ENCODE measurements around the gene VSIG1.

The VSIG1 gene

DNA sequence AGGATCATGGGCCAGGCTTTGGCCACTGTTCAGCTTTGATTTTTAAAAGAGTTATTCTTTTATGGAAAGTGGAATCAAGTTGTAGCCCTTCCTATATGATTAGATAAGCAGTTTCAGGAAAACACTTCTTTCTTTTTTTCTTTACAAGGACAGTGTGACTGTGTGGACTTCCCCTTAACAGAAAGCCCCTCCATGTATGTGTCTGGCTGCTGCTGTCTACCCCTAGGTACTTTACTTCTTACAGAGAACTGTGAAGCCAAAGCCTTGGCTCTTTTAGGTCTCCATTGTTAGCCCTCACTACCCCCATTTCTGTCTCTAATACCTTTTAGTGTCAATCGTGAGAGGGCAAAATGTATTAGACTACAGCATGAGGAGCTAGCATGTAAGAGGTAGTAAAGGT, 19.1 kb downstream of the VSIG1 start:
- in situ Hi-C loops (cut with MboI; ENCODE audit: low sequenced_read_pairs) = no loop called here

DNA sequence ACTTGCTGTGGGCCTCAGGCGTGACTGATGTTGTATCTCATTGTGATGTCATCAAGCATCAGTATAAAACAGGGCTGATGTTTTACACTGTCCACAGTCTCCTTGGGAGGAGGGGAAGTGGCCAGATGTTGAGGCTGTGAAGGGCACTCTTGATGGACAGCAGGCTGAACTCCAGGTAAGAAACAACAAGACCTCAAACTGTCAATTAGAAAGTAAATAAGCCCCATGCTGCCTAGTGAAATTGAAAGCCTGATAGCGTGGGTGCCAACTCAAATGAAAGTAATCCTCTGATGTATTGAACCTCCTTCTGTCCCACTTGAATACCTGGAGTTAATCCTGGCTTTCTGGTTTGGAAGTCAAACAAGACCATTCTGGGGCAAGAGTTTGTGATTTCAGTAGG, 19.7 kb downstream of the VSIG1 start:
- in situ Hi-C loops (cut with MboI; ENCODE audit: low sequenced_read_pairs) = no loop called here

DNA sequence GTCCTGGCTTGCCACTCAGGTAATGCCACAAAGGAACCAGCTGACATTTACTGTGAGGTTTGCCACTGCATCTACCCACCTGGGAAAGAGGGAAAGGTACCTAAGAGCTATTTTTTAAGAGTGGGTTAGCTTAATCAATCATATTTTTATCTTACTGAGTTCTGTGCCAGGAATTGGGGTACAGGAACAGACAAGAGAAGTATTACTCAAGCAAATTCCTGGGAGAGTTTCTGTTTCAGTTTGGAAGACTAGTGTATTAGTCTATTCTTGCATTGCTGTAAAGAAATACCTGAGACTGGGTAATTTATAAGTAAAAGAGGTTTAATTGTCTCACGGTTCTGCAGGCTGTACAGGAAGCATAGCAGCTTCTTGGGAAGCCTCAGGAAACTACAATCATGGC, 23.3 kb downstream of the VSIG1 start:
- in situ Hi-C loops (cut with MboI; ENCODE audit: low sequenced_read_pairs) = no loop called here

DNA sequence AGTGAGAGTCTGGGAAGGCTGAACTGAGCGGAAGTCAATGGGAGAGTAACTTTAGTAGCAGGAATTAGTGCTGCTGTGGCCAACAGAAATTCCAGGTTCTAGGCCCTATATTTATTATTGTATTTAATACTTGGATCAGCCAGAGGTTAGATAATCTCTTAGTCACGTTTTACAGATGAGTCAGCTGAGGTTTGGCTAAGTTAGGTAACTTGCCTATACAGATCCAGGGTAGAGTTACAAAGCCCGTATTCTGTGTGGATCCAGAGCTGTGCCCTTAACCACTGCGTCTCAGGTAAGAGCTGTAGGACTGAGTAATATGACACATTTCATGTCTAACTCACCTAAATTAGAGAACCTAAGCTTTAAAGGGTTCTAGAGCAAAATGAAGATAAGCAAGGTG, 26.0 kb downstream of the VSIG1 start:
- in situ Hi-C loops (cut with MboI; ENCODE audit: low sequenced_read_pairs) = no loop called here

- in situ Hi-C loops (cut with MboI; ENCODE audit: low sequenced_read_pairs) = no loop called here
Observed at GRCh38 chrX:108071578-108071977, 26.7 kb downstream of the VSIG1 start.

- in situ Hi-C loops (cut with MboI; ENCODE audit: low sequenced_read_pairs) = no loop called here
Observed at GRCh38 chrX:108072746-108073145, 27.9 kb downstream of the VSIG1 start.

GRCh38 chrX:108081110-108081509, 36.2 kb downstream of the VSIG1 start:
- in situ Hi-C loops (cut with MboI; ENCODE audit: low sequenced_read_pairs) = no loop called here

- in situ Hi-C loops (cut with MboI; ENCODE audit: low sequenced_read_pairs) = no loop called here
Observed at GRCh38 chrX:108087792-108088191, 42.9 kb downstream of the VSIG1 start.

- in situ Hi-C loops (cut with MboI; ENCODE audit: low sequenced_read_pairs) = no loop called here
Observed at GRCh38 chrX:108088511-108088910, 43.6 kb downstream of the VSIG1 start.

DNA sequence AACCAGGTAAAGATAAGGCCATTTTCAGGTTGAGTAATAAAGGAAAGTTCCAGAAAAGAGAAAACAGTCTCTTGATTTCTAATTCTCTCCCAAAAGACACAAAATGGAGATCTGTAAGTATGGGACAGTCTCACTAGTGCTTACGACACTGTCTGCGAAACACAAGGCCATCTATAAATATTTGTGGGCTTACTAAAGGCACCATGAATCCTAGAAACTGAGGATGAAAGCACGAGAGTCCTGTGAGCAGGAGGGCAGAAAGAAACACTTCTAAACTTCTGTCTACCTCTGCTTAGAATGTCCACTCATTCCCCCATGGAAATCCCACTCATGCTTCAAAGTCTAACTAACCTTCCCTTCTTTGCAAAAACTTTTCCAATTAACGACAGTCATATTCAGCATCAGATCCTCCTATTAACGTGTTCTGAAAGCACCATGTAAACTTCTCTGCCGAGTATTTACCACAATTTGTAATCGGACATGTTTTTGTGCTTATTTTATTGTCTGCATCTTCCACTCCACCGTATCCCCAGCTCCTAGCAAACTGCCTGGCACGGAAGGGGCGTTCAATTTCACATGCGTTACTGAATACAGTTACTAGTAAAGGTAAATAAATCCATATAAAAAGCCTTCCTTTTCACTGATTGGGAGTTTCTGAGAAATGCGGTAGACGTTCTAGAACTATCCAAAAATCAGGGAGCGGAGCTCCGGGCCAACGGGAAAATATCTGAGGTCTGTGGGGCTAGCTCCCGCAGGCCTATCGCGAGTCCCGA, 45.8 kb downstream of the VSIG1 start:
- in situ Hi-C loops (cut with MboI; ENCODE audit: low sequenced_read_pairs) = no loop called here

DNA sequence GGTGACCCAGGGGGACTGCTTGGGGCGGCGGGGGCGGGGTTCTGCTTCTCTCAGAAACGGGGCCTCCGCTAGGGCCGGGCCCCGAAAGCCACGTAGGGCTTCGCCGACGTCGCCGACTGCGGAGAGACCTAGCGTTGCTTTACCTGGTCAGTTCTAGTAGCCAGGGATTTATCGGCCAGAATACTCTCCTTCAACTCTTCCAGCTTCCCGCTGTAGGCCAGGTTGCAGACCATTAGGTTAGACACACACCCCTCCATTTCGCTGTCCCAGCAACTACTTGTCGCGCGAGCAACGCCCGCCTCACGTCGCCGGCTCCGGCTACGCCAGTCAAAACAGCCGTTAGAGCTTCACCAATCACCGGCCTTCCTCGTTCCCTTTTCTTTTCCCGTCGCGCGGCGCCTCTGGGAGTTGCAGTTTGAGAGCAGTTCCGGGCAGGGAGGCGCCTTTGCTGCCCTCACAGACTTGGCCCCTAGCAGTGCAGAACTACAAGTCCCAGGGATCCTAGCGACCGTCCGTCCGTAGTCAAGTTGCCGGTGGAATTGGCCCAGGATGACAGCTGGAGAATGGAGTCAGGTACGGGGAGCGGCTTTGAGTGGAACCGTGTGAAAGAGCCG, 46.5 kb downstream of the VSIG1 start, which contains the start of the genes ATG4A and PSMD10:
TSS of gene ATG4A (plus strand) at position 515 of the 614 bp plus-strand sequence. CDS start at position 564, 49 bp downstream.
TSS of gene PSMD10 (minus strand) at position 279 of the 614 bp plus-strand sequence. CDS start at position 257, 22 bp downstream.
- in situ Hi-C loops (cut with MboI; ENCODE audit: low sequenced_read_pairs) = no loop called here

DNA sequence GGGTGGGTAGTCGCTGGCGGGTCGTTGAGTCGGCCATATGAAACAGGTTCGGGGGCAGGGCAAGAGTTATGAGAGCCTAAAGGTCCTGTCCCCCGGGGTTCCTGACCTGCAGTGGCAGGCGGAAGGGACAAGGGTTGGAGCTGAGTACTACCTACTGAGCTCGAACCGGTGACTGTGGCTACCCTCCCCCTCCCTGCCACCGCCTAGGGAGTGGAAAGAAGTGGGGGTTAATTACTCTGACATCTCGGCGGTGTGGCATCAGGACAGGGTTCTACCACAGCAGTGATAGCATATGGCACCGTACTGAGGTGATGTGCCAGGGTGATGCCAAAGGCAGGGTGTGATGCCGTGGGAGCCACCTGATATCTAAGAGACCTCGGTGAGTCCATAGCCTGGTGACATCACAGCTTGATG, 47.0 kb downstream of the VSIG1 start:
- in situ Hi-C loops (cut with MboI; ENCODE audit: low sequenced_read_pairs) = no loop called here

DNA sequence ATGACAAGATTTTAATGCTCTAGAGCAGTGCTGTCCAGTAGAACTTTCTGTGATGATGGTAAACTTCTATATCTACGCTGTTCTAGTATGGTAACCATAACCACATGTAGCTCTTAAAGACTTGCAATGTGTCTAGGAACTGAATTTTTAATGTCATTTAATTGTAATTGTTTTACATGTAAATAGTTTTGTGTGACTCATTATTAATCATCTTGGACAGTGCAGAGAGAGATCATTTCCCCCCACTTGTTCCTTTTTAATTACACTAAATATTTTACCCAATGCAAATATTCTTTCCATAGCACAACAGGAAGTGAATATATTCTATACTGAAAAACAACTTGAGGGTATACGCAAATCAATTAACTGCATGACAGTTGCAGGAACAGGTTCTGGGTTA, 52.5 kb downstream of the VSIG1 start:
- in situ Hi-C loops (cut with MboI; ENCODE audit: low sequenced_read_pairs) = no loop called here

DNA sequence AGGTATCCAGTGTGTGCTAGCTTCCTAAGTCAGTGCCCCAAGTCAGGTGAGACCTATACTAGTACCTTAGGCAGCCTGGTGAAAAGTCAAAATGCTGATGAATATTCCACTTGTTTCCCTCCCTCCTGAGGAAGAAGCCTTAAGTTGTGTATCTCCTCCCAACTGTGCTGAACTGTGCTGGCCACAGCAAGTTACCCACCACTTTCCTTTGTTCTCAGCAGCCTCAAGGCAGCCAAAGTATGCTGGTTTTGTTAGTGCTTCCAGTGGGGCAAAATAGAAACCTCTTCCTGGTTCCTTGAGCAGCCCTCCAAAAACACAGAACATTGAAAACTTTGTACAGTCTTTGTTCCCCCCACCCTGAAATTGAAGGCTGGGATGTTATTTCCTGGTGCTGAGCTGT, 60.6 kb downstream of the VSIG1 start:
- in situ Hi-C loops (cut with MboI; ENCODE audit: low sequenced_read_pairs) = no loop called here

- in situ Hi-C loops (cut with MboI; ENCODE audit: low sequenced_read_pairs) = no loop called here
Observed at GRCh38 chrX:108114541-108114940, 69.7 kb downstream of the VSIG1 start.

DNA sequence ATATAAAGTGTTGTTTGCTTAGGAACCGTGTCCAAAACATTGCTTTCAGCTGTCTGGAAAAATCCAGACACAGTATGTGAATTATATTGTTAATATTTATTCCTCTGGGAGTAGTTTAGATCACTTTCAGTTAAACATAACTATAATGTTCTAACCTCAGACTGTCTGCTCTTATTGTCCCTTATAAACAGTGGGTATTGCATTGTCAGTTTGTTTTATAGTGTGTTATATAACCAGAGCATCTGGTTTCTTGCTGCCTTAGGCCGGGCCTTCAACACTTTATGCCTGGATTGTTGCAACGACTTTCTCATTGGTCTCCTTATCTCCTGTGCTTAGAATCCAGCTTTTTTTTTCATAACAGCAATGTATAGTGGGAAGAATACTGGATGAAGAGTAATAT, 73.1 kb downstream of the VSIG1 start:
- in situ Hi-C loops (cut with MboI; ENCODE audit: low sequenced_read_pairs) = no loop called here

DNA sequence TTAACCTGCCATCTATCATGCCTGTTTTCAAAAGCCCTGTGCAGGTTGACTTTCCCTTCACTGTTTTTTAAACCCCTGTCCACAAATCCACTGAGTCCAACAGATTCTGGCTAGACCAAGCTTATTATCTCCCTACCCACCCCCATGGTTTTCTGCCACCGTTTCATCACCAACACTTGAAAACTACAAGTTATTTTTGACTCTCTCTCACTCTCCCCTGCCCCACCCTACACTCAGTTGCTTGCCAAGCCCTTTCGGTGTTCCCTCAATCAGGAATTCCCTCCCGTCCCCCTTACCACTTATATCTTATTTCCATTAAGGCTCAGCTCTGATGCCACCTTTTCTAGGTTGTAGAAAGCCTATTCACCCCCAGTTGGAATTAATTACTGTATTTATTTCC, 76.4 kb downstream of the VSIG1 start:
- in situ Hi-C loops (cut with MboI; ENCODE audit: low sequenced_read_pairs) = no loop called here

- in situ Hi-C loops (cut with MboI; ENCODE audit: low sequenced_read_pairs) = no loop called here
Observed at GRCh38 chrX:108122748-108123147, 77.9 kb downstream of the VSIG1 start.

GRCh38 chrX:108123591-108124366, 78.9 kb downstream of the VSIG1 start:
- in situ Hi-C loops (cut with MboI; ENCODE audit: low sequenced_read_pairs) = no loop called here

- in situ Hi-C loops (cut with MboI; ENCODE audit: low sequenced_read_pairs) = no loop called here
Observed at GRCh38 chrX:108126661-108127060, 81.8 kb downstream of the VSIG1 start.

GRCh38 chrX:108127152-108127551, 82.3 kb downstream of the VSIG1 start:
- in situ Hi-C loops (cut with MboI; ENCODE audit: low sequenced_read_pairs) = no loop called here
